Peyer's patch (tissue), 4 donors: ENCODE measurements around the gene AHRR.
"Not testable (repeated sequence)": the region's sequence is repeated elsewhere in the genome, so short reads cannot be mapped to it uniquely, and the experiment has no call there.

Source experiments
- POLR2A ChIP-seq, 2 donors: fragments of 450-650 bp; IDR thresholded peaks; one replicate each; pipeline ENCODE4 v1.5.1; 2017; ENCODE audit warnings: antibody characterized with exemption in 2 of 2, mild to moderate bottlenecking in 2 of 2, moderate library complexity in 2 of 2
- TF ChIP-seq, protein P1 (sequence below), 6 experiments: fragments of 450-650 bp in 4 of 6; fragments of 200-600 bp in 2 of 6; sonication (generic) in 1 of 6; IDR thresholded peaks; one replicate each; pipeline ENCODE4 v1.5.1; 2017 to 2019; ENCODE audit warnings: antibody characterized with exemption in 6 of 6, mild to moderate bottlenecking in 3 of 6, moderate library complexity in 1 of 6

DNA sequence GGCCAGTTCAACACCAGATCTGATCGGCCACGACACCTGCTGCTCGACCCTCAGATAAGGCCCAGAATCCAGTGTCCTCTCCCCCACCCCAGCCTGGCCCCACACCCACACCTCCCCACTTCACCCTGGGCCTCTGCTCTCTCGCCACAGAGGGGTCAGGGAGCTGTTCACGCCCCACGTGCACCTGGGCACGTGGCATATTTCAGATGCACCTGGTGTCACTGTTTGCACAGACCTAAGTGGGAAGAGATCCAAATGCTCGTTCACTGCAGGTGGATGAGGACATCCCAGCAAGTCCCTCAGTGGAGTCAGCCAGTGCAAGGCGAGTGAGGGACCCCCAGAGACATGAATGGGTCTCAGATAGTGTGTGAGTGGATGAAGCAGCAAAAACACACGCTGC, 25.3 kb upstream of the AHRR start:
- TF ChIP-seq, protein P1, sequence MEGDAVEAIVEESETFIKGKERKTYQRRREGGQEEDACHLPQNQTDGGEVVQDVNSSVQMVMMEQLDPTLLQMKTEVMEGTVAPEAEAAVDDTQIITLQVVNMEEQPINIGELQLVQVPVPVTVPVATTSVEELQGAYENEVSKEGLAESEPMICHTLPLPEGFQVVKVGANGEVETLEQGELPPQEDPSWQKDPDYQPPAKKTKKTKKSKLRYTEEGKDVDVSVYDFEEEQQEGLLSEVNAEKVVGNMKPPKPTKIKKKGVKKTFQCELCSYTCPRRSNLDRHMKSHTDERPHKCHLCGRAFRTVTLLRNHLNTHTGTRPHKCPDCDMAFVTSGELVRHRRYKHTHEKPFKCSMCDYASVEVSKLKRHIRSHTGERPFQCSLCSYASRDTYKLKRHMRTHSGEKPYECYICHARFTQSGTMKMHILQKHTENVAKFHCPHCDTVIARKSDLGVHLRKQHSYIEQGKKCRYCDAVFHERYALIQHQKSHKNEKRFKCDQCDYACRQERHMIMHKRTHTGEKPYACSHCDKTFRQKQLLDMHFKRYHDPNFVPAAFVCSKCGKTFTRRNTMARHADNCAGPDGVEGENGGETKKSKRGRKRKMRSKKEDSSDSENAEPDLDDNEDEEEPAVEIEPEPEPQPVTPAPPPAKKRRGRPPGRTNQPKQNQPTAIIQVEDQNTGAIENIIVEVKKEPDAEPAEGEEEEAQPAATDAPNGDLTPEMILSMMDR (IDR thresholded peaks at IDR 0.05), result not testable (repeated sequence)
- not testable (repeated sequence) for TF ChIP-seq POLR2A (IDR thresholded peaks at IDR 0.05)
